IMR-90 (cell line): Measurements from ENCODE around the gene ZNF684.

Experiments
- CEBPB ChIP-seq: IDR thresholded peaks from 2 replicates; pipeline ENCODE4 v1.6.1; 2012; ENCODE audit warnings: low read depth, low read length, improper control_type of control experiment
- MAFK ChIP-seq: IDR thresholded peaks from 2 replicates; pipeline ENCODE4 v1.6.1; 2012; ENCODE audit warnings: low read depth, low read length, improper control_type of control experiment
- MXI1 ChIP-seq: IDR thresholded peaks from 2 replicates; pipeline ENCODE4 v1.6.1; 2012; ENCODE audit warnings: low read depth, mild to moderate bottlenecking, low read length, moderate library complexity, borderline replicate concordance
- NFE2L2 ChIP-seq: fragments of 150-350 bp; IDR thresholded peaks from 2 replicates; pipeline ENCODE4 v1.6.1; 2016; ENCODE audit warnings: low read depth, mild to moderate bottlenecking, low read length
- POLR2A ChIP-seq: IDR thresholded peaks from 2 replicates; pipeline ENCODE4 v1.6.1; 2012; ENCODE audit warnings: mild to moderate bottlenecking, low read depth, low read length
- RAD21 ChIP-seq: IDR thresholded peaks from 2 replicates; pipeline ENCODE4 v1.6.1; 2012; ENCODE audit warnings: low read length, improper control_type of control experiment
- SMC3 ChIP-seq: fragments of 150-350 bp; IDR thresholded peaks from 2 replicates; pipeline ENCODE4 v1.6.1; 2016; ENCODE audit warnings: low read depth, mild to moderate bottlenecking, antibody characterized with exemption, low read length, moderate library complexity
- TF ChIP-seq, protein P1 (sequence below): conservative IDR thresholded peaks from 2 replicates; pipeline ENCODE4 v1.5.1; 2012; ENCODE audit warnings: mild to moderate bottlenecking, low read depth, low read length, improper control_type of control experiment
- TF ChIP-seq, protein P2 (sequence below): fragments of 150-350 bp; IDR thresholded peaks from 2 replicates; pipeline ENCODE4 v1.6.1; 2017; ENCODE audit warnings: mild to moderate bottlenecking, antibody characterized with exemption, low read length, low read depth

DNA sequence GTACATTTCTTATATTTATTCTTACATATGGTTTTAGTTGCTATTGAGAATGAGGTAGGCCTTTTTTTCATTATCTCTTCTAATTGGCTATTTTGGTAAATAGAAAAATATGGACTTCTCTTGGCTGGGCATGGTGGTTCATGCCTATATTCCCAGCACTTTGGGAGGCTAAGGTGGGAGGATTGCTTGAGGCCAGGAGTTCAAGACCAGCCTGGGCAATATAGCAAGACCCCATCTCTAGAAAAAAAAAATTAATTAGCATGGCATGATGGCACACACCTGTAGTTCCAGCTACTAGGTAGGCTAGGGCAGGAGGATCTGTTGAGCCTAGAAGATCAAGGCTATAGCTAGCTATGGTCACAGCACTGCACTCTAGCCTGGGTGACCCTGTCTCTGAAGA lies 3.2 kb downstream of the ZNF684 start:
- no peak for TF ChIP-seq CEBPB
- TF ChIP-seq, protein P1, sequence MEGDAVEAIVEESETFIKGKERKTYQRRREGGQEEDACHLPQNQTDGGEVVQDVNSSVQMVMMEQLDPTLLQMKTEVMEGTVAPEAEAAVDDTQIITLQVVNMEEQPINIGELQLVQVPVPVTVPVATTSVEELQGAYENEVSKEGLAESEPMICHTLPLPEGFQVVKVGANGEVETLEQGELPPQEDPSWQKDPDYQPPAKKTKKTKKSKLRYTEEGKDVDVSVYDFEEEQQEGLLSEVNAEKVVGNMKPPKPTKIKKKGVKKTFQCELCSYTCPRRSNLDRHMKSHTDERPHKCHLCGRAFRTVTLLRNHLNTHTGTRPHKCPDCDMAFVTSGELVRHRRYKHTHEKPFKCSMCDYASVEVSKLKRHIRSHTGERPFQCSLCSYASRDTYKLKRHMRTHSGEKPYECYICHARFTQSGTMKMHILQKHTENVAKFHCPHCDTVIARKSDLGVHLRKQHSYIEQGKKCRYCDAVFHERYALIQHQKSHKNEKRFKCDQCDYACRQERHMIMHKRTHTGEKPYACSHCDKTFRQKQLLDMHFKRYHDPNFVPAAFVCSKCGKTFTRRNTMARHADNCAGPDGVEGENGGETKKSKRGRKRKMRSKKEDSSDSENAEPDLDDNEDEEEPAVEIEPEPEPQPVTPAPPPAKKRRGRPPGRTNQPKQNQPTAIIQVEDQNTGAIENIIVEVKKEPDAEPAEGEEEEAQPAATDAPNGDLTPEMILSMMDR = no peak
- no peak for TF ChIP-seq MXI1
- no peak for TF ChIP-seq POLR2A
- TF ChIP-seq SMC3 = no peak
- TF ChIP-seq, protein P2, sequence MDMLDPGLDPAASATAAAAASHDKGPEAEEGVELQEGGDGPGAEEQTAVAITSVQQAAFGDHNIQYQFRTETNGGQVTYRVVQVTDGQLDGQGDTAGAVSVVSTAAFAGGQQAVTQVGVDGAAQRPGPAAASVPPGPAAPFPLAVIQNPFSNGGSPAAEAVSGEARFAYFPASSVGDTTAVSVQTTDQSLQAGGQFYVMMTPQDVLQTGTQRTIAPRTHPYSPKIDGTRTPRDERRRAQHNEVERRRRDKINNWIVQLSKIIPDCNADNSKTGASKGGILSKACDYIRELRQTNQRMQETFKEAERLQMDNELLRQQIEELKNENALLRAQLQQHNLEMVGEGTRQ = no peak
- no peak for TF ChIP-seq MAFK
- TF ChIP-seq RAD21 = no peak
- no peak for TF ChIP-seq NFE2L2
